ENCODE results near the gene PLPPR2.
"Not testable (repeated sequence)": the region's sequence is repeated elsewhere in the genome, so short reads cannot be mapped to it uniquely, and the experiment has no call there.

Gene PLPPR2

DNA sequence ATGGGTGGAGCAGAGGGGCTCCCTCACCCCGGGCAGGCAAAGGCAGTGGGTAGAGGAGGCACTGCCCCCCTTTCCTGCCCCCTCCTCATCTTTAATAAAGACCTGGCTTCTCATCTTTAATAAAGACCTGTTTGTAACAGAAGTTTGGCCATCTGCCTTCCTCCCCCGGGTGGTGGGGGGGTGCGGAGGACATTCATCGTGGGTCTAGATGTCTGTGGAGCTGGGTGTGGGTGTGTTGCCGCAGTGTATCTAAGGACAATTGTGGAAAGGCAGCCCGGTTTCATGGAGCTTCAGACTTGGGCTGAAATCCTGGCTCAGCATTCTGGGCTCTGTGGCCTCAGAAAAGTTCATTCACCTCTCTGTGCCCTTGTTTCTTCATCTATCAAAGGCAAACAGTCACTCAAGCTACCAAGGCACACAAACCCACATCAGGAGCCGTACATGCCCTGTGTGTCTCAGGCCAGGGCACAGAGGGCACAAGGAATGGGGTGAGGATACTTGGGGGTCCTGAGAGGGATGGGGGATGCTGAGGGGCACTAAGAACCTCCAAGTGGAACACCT, 10.4 kb downstream of the PLPPR2 start:
- DNase-seq: peak in 1 of 10 donors; percentile 88
- intact Hi-C loops (cut with DNase I): no loop called here

DNA sequence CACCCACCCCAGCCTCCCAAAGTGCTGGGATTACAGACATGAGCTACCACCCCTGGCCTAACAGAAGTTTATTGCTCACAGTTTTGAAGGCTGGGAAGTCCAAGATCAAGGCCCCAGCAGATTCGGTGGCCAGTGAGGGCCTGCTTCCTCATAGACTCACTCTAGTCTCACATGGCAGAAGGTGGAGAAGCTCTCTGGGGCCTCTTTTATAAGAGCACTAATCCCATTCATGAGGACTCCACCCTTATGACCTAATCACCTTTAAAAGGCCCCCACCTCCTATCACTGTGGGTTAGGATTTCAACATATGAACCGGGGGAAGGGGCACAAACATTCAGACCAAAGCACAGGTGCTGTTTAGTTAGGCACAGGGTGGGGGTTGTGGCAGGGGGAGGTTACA, 12.3 kb downstream of the PLPPR2 start:
- DNase-seq: no peak
- intact Hi-C loops (cut with DNase I): no loop called here

GRCh38 chr19:11370744-11371143, 15.5 kb downstream of the PLPPR2 start:
- intact Hi-C loops (cut with DNase I): no loop called here
- DNase-seq: no peak

DNA sequence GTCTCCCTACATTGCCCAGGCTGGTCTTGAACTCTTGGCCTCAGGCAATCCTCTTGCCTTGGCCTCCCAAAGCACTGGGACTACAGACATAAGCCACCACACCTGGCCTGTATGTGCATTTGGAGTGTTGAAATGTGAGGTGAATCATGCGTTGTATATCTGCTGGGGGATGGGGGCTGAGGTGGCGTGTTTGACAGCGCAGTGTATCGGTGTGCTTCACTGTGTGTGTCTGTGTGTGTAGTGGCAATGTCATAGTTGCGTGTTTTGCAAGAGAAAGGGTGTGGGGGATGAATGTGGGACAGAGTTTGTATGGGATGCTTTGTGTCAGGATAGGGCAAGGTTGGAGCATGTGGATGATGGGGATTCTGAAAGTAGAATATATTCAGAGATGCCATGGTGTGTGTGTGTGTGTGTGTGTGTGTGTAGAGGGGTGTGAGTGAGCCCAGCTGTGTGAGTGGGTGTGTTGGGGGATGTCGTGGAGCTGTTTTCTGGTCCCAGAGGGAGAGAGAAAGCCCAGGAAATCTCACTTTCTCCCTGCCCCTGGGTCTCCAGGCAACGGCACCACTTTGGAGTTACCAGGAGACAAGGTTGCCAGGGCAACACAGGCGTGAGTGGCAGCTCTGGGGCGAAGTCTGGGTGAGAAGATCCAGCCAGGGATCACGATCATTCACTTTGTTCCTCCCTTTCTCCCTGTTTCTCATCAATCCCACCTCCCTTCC, 18.1 kb downstream of the PLPPR2 start:
- intact Hi-C loops (cut with DNase I): no loop called here
- peak; percentile 44 to 97 (median 79) for DNase-seq

DNA sequence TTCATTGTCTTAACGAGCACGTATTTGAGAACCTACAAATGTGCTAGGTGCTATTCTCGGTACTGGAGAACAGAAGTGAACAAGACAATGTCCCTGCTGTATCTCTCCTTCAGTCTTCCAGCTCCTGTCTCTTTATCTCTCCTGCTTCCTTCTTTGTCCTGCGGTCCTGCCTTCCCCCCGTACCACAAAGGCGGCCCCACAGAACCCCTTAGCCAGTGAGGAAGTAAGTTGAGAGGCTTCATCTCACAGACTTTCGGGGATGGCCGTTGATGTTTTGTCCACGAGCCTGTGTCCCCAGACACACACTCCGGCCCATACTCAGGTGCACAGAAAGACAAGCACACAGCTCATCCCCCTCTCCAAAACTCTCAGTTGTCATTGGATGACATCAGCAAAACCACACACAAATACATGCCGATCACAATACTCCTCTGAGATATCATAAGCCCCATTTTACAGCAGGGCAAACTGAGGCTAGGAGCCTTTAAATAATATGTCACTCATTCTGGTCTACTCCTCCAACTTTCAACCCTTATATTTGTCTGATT, 18.7 kb downstream of the PLPPR2 start:
- intact Hi-C loops (cut with DNase I): no loop called here
- no peak for DNase-seq

GRCh38 chr19:11374433-11375142, 19.4 kb downstream of the PLPPR2 start, which contains the start of gene SWSAP1:
Gene SWSAP1, plus strand, starts transcription at chr19:11374666. Its CDS starts 15 bp downstream, at chr19:11374681.
- intact Hi-C loops (cut with DNase I): no loop called here

GRCh38 chr19:11375143-11375948, 20.1 kb downstream of the PLPPR2 start:
- intact Hi-C loops (cut with DNase I): no loop called here
- peak in 2 of 10 donors; percentile 7 to 22 for DNase-seq

More at GRCh38 chr19:11374433-11375142, 19.4 kb downstream of the PLPPR2 start, which contains the start of gene SWSAP1:
- DNase-seq: peak; percentile 95 to 100 (median 98)

- intact Hi-C loops (cut with DNase I): no loop called here
- DNase-seq: peak in 2 of 10 donors; percentile 20 to 37
These were observed 22.0 kb downstream of the PLPPR2 start for GRCh38 chr19:11377237-11377636.

DNA sequence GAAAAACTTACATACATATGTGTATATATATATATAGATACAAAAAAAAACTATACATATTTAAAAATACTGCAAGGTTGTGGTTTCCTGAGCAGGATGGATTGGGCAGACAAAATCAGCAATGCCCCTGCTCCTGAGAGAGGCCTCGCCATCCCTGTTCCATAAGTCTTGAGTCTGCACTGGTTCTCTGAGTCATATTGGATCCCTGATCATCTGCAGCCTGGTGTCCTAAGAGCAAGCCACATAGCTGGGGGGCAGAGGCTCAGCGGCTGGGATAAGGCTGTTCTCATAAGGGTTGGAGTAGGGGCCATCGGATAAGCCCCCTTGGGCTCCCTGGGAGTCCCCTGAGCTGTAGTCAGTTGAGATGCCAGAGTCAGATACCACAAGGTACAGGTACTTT, 22.5 kb downstream of the PLPPR2 start:
- no peak for DNase-seq
- intact Hi-C loops (cut with DNase I): no loop called here

DNA sequence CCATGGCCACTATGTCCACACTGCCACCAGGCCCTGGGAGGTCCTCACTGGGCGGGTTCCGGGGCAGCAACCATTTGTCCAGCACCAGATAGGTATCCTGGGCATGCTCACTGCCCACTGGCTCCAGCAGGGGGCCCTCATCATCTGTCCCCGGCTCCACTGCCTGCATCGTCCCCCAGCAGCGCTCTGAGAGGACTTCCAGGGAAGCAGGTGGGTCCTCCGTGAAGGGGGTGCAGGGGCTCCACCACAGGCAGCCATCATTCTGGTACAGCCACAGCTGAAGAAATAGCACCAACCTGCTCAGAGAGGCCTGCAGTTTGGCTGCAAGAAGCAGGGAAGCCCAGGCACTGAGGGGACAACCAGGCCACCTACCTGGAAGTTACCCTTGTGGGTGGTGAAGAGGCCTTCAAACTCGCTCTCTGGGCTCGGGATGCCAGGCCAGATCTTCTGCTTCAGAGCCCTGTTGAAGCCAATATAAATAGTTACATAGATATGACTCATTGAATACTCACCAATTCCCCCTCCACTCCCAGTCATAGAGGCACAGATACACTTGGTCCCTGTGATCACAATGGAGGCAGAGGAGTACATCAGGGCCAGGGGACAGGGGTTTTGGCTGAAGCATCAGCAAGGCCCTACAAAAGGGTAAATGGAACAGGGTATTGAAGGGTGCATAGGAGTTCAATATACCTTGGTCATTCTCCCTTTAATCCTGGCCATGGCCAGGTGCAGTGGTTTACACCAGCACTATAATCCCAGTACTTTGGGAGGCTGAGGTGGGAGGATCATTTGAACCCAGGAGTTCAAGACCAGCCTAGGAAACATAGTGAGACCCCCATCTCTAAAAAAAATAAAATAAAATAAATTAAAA, 23.3 kb downstream of the PLPPR2 start:
- DNase-seq: peak in 9 of 10 donors; percentile 60 to 94 (median 64)
- intact Hi-C loops (cut with DNase I): no loop called here

- DNase-seq; intact Hi-C loops (cut with DNase I): not testable (repeated sequence)
These were observed 24.1 kb downstream of the PLPPR2 start for GRCh38 chr19:11379269-11379845.

DNA sequence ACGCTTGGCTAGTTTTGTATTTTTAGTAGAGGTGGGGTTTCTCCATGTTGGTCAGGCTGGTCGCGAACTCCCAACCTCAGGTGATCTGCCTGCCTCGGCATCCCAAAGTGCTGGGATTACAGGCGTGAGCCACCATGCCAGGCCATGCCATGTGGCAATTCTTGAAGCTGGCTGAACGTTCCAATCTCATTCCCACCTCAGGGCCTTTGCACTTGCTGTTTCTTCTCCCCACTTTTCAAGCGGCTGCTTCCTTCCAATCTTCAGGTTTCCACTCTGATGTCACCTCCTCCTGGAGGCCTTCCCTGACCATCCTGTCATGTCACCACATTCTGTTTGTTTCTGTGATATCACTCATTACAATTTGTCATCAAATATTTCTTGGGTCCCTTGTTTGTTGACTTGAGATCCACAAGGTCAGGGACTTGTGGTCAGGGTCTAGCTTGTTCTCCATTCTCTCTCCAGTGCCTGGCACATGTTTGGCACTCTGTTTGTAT, 24.7 kb downstream of the PLPPR2 start:
- DNase-seq: no peak
- intact Hi-C loops (cut with DNase I): loop anchor here (2.0 to 5.0 kb wide), 4 partner anchors 52 to 103 kb away; no protein-coding TSS in a partner anchor

DNA sequence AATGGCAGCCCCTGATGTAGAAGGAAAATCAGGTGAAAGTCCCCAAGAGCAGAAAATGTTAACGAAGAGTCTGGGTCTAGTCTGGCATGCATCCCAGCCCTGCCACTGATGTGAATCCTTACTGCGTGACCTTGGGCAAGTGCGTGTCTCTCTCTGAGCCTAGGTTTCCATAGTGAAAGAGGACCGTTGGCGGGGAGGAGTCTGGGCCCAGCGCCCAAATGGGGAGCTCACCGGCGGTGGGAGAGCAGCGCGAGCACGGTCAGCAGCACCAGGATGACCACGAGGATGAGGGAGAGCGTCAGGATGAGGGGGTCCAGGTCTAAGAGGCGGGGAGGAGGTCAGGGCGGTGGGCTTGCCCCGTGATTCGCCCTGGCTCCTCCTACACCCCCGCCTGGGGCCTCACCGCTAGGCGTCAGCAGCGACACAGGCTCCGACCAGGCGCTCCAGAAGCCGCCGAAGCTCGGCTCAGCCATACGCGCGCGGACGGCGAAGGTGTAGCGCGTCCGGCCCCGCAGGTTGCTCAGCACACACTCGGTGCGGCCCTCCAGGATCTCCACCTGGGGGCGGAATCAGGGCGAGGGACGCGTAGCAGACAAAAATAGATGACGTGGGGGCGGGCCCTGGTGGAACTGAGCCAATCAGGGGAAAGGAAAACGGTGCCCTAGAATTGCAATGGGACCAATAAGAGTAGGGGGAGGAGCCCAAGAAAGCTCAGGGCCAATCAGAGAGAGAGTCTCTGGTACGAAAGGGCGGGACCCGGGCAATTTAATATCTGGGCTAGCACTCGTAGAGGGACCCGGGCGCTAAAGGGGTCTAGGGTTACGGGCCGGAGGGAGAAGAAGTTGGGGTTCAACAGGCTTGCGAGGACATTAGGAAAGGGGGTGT, 25.7 kb downstream of the PLPPR2 start:
- peak; percentile 88 to 99 (median 94) for DNase-seq
- intact Hi-C loops (cut with DNase I): loop anchor here (2.0 to 5.0 kb wide), 4 partner anchors 51 to 102 kb away; no protein-coding TSS in a partner anchor

GRCh38 chr19:11382898-11383705, 27.9 kb downstream of the PLPPR2 start:
- intact Hi-C loops (cut with DNase I): loop anchor here (5.0 kb wide), 2 partner anchors 49 to 64 kb away; no protein-coding TSS in a partner anchor
- peak in 1 of 10 donors; percentile 29 for DNase-seq

DNA sequence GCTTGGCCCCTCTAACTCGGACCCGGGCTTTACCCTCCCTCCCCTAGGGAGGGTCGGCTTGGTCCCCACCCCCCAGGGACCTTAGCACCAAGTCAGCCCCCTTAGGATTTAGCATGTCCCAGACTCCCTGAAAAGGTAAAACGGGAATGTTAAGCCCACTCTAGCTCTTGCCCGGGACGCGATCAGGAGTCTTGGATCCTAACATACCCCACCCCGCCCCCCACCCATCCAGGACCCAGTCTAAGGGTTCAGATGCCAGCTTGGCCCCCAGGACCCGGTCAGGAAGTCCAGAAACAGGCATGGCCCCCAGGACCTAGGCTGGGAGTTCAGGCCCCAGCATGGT, 28.4 kb downstream of the PLPPR2 start:
- no peak for DNase-seq

DNA sequence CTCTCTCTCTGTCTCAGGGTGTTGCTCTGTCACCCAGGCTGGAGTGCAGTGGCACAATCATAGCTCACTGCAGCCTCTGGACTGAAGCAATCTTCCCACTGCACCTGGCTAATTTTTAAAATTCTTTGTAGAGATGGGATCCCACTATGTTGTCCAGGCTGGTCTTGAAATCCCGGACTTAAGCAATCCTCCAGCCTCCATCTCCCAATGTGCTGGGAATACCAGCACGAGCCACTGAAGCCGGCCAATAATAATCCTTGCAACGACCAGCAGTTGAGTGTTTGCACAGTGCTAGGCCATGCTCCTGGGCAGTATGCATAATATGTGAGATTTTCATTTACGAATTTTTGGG, 29.5 kb downstream of the PLPPR2 start:
- intact Hi-C loops (cut with DNase I): loop anchor here (5.0 kb wide), 2 partner anchors 48 to 63 kb away; no protein-coding TSS in a partner anchor
- DNase-seq: no peak

More for the DNA sequence above, 28.4 kb downstream of the PLPPR2 start:
- intact Hi-C loops (cut with DNase I): loop anchor here (5.0 kb wide), 2 partner anchors 49 to 64 kb away; no protein-coding TSS in a partner anchor

All from posterior cingulate gyrus (tissue), 11 donors.